ENCODE measurements around the gene SPATA13.

GRCh38 chr13:24249624-24250023 lies 89.1 kb downstream of the SPATA13 start:
- no peak for TF ChIP-seq CTCF (tag by site-specific recombination; IDR thresholded peaks at IDR 0.05)
- TF ChIP-seq TCF7L2 (IDR thresholded peaks at IDR 0.05; ENCODE audit: borderline replicate concordance, low read depth, low read length), result no peak
- TF ChIP-seq SP3 (tag by site-specific recombination; IDR thresholded peaks at IDR 0.05), result no peak
- no peak for TF ChIP-seq ZNF24 (tag by site-specific recombination; IDR thresholded peaks at IDR 0.05)
- TF ChIP-seq ZBTB7A (tag by site-specific recombination; IDR thresholded peaks at IDR 0.05; ENCODE audit: low read depth), result no peak
- TF ChIP-seq HOXD13 (CRISPR knock-in tag; IDR thresholded peaks at IDR 0.05; ENCODE audit: borderline replicate concordance), result no peak
- no peak for TF ChIP-seq PATZ1 (tag by site-specific recombination; IDR thresholded peaks at IDR 0.05)
- TF ChIP-seq ZNF157 (tag by site-specific recombination; IDR thresholded peaks at IDR 0.05), result no peak
- no peak for TF ChIP-seq MYNN (tag by site-specific recombination; IDR thresholded peaks at IDR 0.05; ENCODE audit: borderline replicate concordance)
- TF ChIP-seq ZNF132 (tag by site-specific recombination; IDR thresholded peaks at IDR 0.05; ENCODE audit: borderline replicate concordance), result no peak

Data from HEK293 (cell line).